HG03521 (cell line): ENCODE results near the gene KHDC3L.
"Not testable (repeated sequence)": the region's sequence is repeated elsewhere in the genome, so short reads cannot be mapped to it uniquely, and the experiment has no call there.

Experiments
- ATAC-seq: cut with Tn5 transposase; IDR thresholded peaks from one replicate; pipeline ENCODE4 v1.9.1; 2021; ENCODE audit warnings: mild to moderate bottlenecking, moderate library complexity; ENCODE audit not compliant: unreplicated experiment

The KHDC3L gene

GRCh38 chr6:73369157-73369556 is 6.7 kb downstream of the KHDC3L start:
- no peak for ATAC-seq

GRCh38 chr6:73369563-73369962 is 7.1 kb downstream of the KHDC3L start, which contains the start of gene OOEP:
Gene OOEP (minus strand): TSS chr6:73369897. CDS start chr6:73369792, 105 bp downstream.
- ATAC-seq = no peak

GRCh38 chr6:73371984-73372383 is 9.5 kb downstream of the KHDC3L start:
- no peak for ATAC-seq

GRCh38 chr6:73372516-73372915 is 10.1 kb downstream of the KHDC3L start:
- no peak for ATAC-seq

GRCh38 chr6:73375216-73375615 is 12.8 kb downstream of the KHDC3L start:
- no peak for ATAC-seq

GRCh38 chr6:73377225-73377624 is 14.8 kb downstream of the KHDC3L start:
- no peak for ATAC-seq

GRCh38 chr6:73381531-73381930 is 19.1 kb downstream of the KHDC3L start:
- not testable (repeated sequence) for ATAC-seq

- ATAC-seq = no peak
These were observed 20.1 kb downstream of the KHDC3L start for GRCh38 chr6:73382462-73383113.

GRCh38 chr6:73388433-73388799 is 26.0 kb downstream of the KHDC3L start:
- ATAC-seq = no peak

GRCh38 chr6:73388800-73389512 is 26.5 kb downstream of the KHDC3L start:
- peak; percentile 71 for ATAC-seq

GRCh38 chr6:73389854-73390253 is 27.4 kb downstream of the KHDC3L start:
- no peak for ATAC-seq

GRCh38 chr6:73391675-73392074 is 29.2 kb downstream of the KHDC3L start:
- no peak for ATAC-seq

- not testable (repeated sequence) for ATAC-seq
These were observed 29.7 kb downstream of the KHDC3L start for GRCh38 chr6:73392188-73392587.

- no peak for ATAC-seq
These were observed 30.8 kb downstream of the KHDC3L start for GRCh38 chr6:73393278-73393677.

GRCh38 chr6:73394577-73395354 is 32.3 kb downstream of the KHDC3L start, which contains the start of gene DDX43:
Gene DDX43 (plus strand): TSS chr6:73394828. CDS start chr6:73394906, 78 bp downstream.
- no peak for ATAC-seq

- ATAC-seq = no peak
These were observed 33.4 kb downstream of the KHDC3L start for GRCh38 chr6:73395875-73396274.

GRCh38 chr6:73400656-73401055 is 38.2 kb downstream of the KHDC3L start:
- ATAC-seq = no peak

- ATAC-seq = no peak
These were observed 46.9 kb downstream of the KHDC3L start for GRCh38 chr6:73409395-73409794.

GRCh38 chr6:73413102-73413501 is 50.6 kb downstream of the KHDC3L start:
- ATAC-seq = no peak
